ENCODE measurements around the gene CEMIP. TPM values are rescaled to one million over a fixed set of nuclear protein-coding genes. Genes with fewer than 3 reads are reported as not detected.

Gene CEMIP
- total RNA-seq, 6 donors from 2014 or later = 0.59 to 38.8 (median 5.7) TPM

DNA sequence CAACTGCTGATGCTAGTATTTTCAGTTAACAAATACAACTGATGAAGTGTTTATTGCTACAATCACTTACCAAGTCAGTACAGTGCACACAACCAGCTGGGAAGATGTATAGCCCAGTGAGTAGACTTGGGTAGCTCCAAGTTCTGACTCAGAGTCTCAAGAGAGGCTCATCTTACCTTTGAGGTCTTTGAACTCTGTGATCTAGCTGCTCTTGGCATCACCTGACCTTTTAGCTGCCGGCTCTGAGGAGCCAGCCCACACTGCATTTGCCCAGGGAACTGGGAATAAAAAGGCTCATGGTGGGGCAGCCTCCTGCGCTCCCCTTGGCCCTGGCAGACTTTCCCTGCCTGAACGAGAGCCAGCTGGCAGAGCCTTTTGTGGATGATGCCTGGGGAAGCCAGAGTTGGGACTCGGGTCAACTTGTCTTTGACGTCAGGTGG lies 82.6 kb downstream of the CEMIP start:
- no peaks in the 10 kb centered on the region for H3K9me3 ChIP-seq
- no peak overlapping the region for H3K4me3 ChIP-seq
- no peaks in the 10 kb centered on the region for H3K36me3 ChIP-seq
- DNase-seq (no peak), ATAC-seq (ENCODE audit: low FRiP score in 2 of 2) (no peak)
- WGBS, 2 donors = 76 to 80% methylated on average over 2 to 5 of the region's 5 CpGs
- no peak overlapping the region for H3K27ac ChIP-seq
- H3K4me1 ChIP-seq = peaks cover 6 to 16% (median 9%) of the 10 kb centered on the region in 4 donors
- TF ChIP-seq, protein P1, sequence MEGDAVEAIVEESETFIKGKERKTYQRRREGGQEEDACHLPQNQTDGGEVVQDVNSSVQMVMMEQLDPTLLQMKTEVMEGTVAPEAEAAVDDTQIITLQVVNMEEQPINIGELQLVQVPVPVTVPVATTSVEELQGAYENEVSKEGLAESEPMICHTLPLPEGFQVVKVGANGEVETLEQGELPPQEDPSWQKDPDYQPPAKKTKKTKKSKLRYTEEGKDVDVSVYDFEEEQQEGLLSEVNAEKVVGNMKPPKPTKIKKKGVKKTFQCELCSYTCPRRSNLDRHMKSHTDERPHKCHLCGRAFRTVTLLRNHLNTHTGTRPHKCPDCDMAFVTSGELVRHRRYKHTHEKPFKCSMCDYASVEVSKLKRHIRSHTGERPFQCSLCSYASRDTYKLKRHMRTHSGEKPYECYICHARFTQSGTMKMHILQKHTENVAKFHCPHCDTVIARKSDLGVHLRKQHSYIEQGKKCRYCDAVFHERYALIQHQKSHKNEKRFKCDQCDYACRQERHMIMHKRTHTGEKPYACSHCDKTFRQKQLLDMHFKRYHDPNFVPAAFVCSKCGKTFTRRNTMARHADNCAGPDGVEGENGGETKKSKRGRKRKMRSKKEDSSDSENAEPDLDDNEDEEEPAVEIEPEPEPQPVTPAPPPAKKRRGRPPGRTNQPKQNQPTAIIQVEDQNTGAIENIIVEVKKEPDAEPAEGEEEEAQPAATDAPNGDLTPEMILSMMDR (IDR thresholded peaks at IDR 0.05) = no peak
- TF ChIP-seq POLR2A (IDR thresholded peaks at IDR 0.05) (no peak), POLR2AphosphoS5 (IDR thresholded peaks at IDR 0.05) (no peak), EP300 (IDR thresholded peaks at IDR 0.05) (no peak)
- no peaks in the 10 kb centered on the region for H3K27me3 ChIP-seq

DNA sequence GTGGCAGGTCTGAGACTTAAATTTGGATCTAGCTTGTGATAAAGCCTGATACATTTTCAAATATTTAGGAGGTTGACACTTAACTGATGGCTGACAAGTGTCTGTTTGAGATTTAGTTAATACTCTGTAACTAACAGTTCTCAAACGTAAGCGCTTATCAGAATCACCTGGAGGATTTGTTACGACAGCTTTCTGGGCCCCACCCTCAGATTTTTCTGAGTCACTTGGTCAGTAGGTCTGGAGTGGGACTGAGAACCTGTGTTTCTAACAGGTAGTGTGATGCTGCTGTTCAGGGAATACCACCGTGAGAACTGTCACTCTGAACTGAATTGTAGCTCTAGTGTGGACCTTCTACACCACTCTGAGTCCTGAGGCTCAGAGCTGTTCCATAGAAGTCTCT lies 85.5 kb downstream of the CEMIP start:
- peaks cover 0 to 5% (median 2%) of the 10 kb centered on the region in 4 donors for H3K4me1 ChIP-seq

DNA sequence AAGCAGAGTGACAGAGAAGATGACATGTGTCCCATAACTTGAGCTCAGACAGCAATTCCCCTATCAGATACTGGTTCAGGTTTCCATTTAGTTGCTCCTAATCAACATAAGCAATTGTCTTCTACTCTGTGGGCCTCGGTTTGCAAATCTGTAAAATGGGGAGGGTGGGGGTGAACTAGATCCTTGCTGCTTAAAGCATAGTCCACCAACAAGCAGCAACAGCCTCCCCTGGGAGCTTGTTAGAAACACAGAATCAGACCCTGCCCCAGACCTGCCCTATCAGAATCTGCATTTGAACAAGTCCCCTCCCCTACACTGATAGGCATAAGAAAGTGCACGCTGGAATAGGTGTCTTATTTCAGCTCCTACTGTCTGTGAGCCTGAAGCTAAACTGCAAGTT lies 87.8 kb downstream of the CEMIP start:
- TF ChIP-seq, protein P1 (IDR thresholded peaks at IDR 0.05) = no peak
- TF ChIP-seq EP300 (IDR thresholded peaks at IDR 0.05) (no peak), POLR2A (IDR thresholded peaks at IDR 0.05) (no peak), POLR2AphosphoS5 (IDR thresholded peaks at IDR 0.05) (no peak)
- no peak for DNase-seq
- WGBS, 2 donors = 83 to 87% methylated on average over 2 of the region's 2 CpGs
- Histone ChIP-seq H3K4me3 (no peak overlapping the region), H3K36me3 (no peaks in the 10 kb centered on the region), H3K27me3 (no peaks in the 10 kb centered on the region), H3K27ac (no peak overlapping the region), H3K4me1 (peaks cover 0 to 7% (median 0%) of the 10 kb centered on the region in 4 donors), H3K9me3 (no peaks in the 10 kb centered on the region)
- ATAC-seq (ENCODE audit: low FRiP score in 2 of 2) = no peak

More for the DNA sequence above, 85.5 kb downstream of the CEMIP start:
- Histone ChIP-seq H3K36me3 (no peaks in the 10 kb centered on the region), H3K27ac (no peak overlapping the region), H3K4me3 (no peak overlapping the region), H3K9me3 (no peaks in the 10 kb centered on the region), H3K27me3 (no peaks in the 10 kb centered on the region)
- WGBS, 2 donors = 95 to 100% methylated on average over 4 of the region's 4 CpGs
- TF ChIP-seq POLR2AphosphoS5 (IDR thresholded peaks at IDR 0.05) (no peak), EP300 (IDR thresholded peaks at IDR 0.05) (no peak), POLR2A (IDR thresholded peaks at IDR 0.05) (no peak)
- TF ChIP-seq, protein P1 (IDR thresholded peaks at IDR 0.05) = no peak
- ATAC-seq (ENCODE audit: low FRiP score in 2 of 2) = no peak
- no peak for DNase-seq

DNA sequence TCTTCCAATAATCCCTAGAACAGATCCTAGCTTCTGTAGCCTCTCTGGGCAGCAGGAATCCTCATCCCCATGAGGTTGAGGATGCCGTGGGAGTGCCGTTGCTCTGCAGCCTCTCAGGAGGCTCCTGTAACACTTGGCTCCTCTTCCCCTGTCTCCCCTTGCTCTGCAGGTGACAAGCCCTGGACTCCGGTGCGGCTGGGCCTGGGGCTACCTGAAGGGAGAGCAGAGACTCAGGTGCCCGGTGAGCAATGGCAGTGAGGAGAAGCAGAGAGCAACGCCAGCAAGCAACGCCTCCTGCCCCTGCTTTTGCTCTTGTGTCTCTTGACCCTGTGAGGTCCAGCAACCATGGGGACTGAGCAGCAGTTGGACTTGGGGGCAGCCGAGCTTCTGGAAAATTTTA lies 91.2 kb downstream of the CEMIP start:
- Histone ChIP-seq H3K4me3 (no peak overlapping the region), H3K36me3 (no peaks in the 10 kb centered on the region), H3K9me3 (no peaks in the 10 kb centered on the region), H3K27ac (no peak overlapping the region), H3K27me3 (no peaks in the 10 kb centered on the region), H3K4me1 (peaks cover 0 to 7% (median 0%) of the 10 kb centered on the region in 4 donors)
- DNase-seq (peak in 1 of 2 donors; percentile 53), ATAC-seq (ENCODE audit: low FRiP score in 2 of 2) (no peak)
- no peak for TF ChIP-seq POLR2A (IDR thresholded peaks at IDR 0.05)
- TF ChIP-seq, protein P1 (IDR thresholded peaks at IDR 0.05) = no peak
- no peak for TF ChIP-seq POLR2AphosphoS5 (IDR thresholded peaks at IDR 0.05)
- no peak for TF ChIP-seq EP300 (IDR thresholded peaks at IDR 0.05)
- WGBS, 2 donors = 91 to 92% methylated on average over 8 of the region's 8 CpGs

DNA sequence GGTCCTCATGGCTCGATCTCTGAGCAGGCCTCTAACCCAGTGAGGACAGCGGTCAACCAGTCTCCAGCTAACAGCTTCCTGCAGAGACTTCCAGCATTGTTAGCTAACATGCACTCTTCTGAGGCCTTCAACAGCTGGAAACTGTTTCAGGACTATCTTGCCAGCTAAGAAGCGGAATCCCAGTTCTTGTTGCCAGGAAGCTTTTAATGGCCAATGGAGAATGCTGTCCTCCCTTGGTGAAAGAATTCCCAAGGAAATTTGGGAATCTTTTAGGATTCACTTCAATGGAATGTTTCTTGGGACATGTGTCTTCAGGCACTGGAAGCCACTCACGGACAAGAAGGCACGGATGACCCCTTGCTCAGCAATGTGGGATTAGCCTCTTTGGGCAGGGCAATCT lies 91.7 kb downstream of the CEMIP start:
- Histone ChIP-seq H3K4me3 (no peak overlapping the region), H3K9me3 (no peaks in the 10 kb centered on the region), H3K4me1 (peaks cover 0 to 7% (median 0%) of the 10 kb centered on the region in 4 donors), H3K36me3 (no peaks in the 10 kb centered on the region), H3K27me3 (no peaks in the 10 kb centered on the region), H3K27ac (no peak overlapping the region)
- TF ChIP-seq POLR2AphosphoS5 (IDR thresholded peaks at IDR 0.05) (no peak), POLR2A (IDR thresholded peaks at IDR 0.05) (no peak), EP300 (IDR thresholded peaks at IDR 0.05) (no peak)
- TF ChIP-seq, protein P1 (IDR thresholded peaks at IDR 0.05) = no peak
- ATAC-seq (ENCODE audit: low FRiP score in 2 of 2) (peak in 1 of 2 donors; percentile 18), DNase-seq (no peak)
- WGBS, 2 donors = 81 to 84% methylated on average over 3 to 5 of the region's 5 CpGs
